Sigmoid colon (tissue), 7 donors: ENCODE measurements around the gene BBS5. TPM values are rescaled to one million over a fixed set of nuclear protein-coding genes. Genes with fewer than 3 reads are reported as not detected.
A peak's percentile ranks its signal among the peaks of the same experiment; 100 is the strongest.
"Not testable (repeated sequence)": the region's sequence is repeated elsewhere in the genome, so short reads cannot be mapped to it uniquely, and the experiment has no call there.

Experiments
- DNase-seq: peaks from one replicate; pipeline ENCODE4 v3.0.0-alpha.2; 2019
- H3K27ac ChIP-seq, 4 donors: fragments of 200-600 bp; sonication (generic); one replicate each; pipeline ENCODE4 v1.5.1; 2016 to 2019; ENCODE audit warnings: mild to moderate bottlenecking in 1 of 4
- H3K27me3 ChIP-seq, 3 donors: fragments of 200-600 bp; sonication (generic); one replicate each; pipeline ENCODE4 v1.5.1; 2019; ENCODE audit warnings: mild to moderate bottlenecking in 1 of 3
- H3K36me3 ChIP-seq, 4 donors: fragments of 200-600 bp; sonication (generic); one replicate each; pipeline ENCODE4 v1.5.1; 2016 to 2019
- H3K4me1 ChIP-seq, 4 donors: fragments of 200-600 bp; sonication (generic); one replicate each; pipeline ENCODE4 v1.5.1; 2017 to 2019
- H3K4me3 ChIP-seq, 4 donors: fragments of 200-600 bp; sonication (generic); one replicate each; pipeline ENCODE4 v1.5.1; 2017 to 2019; ENCODE audit warnings: mild to moderate bottlenecking in 2 of 4, moderate library complexity in 1 of 4
- H3K9me3 ChIP-seq, 4 donors: fragments of 200-600 bp in 3 of 4; sonication (generic) in 3 of 4; one replicate each; pipeline versions ENCODE4 v1.5.1 to v1.6.1; 2013 to 2019
- EP300 ChIP-seq, 4 donors: sonication (generic); formaldehyde crosslinking; IDR thresholded peaks; one replicate each; pipeline ENCODE4 v1.6.1; 2017; ENCODE audit warnings: antibody characterized with exemption in 4 of 4
- POLR2A ChIP-seq, 2 donors: fragments of 450-650 bp; IDR thresholded peaks; one replicate each; pipeline ENCODE4 v1.6.1; 2016; ENCODE audit warnings: antibody characterized with exemption in 2 of 2, mild to moderate bottlenecking in 2 of 2, moderate library complexity in 2 of 2
- POLR2AphosphoS5 ChIP-seq, 4 donors: sonication (generic); formaldehyde crosslinking; IDR thresholded peaks; one replicate each; pipeline ENCODE4 v1.6.1; 2017; ENCODE audit warnings: antibody characterized with exemption in 4 of 4
- WGBS, 2 donors: extraction: QIAGEN DNeasy Blood & Tissue Kit; methylation state at CpG; one replicate each; pipeline ENCODE4 v1.1.7; 2013; 5-methylcytosine and 5-hydroxymethylcytosine counted together
- intact Hi-C: fragments of 100-400 bp; cut with DNase I; formaldehyde crosslinking; loops from one replicate; pipeline ENCODE4 v1.15.1; 2023
- polyA plus RNA-seq, 3 donors: library from polyadenylated mRNA; stranded (reverse); fragments of 200-250 nt; gene quantifications; one replicate each; pipeline ENCODE4 v1.2.3, GENCODE V29; 2013
- total RNA-seq, 4 donors: library from RNA; depleted of rRNA; stranded (reverse); fragments of >200 nt; gene quantifications; one replicate each; pipeline ENCODE4 v1.1.0, GENCODE V29; 2016
- TF ChIP-seq, protein P1 (sequence below), 4 experiments: fragments of 450-650 bp in 3 of 4; fragments of 200-600 bp in 1 of 4; IDR thresholded peaks; one replicate each; pipeline ENCODE4 v1.5.1; 2016 to 2019; ENCODE audit warnings: antibody characterized with exemption in 4 of 4, mild to moderate bottlenecking in 3 of 4, moderate library complexity in 2 of 4
- donor health status: healthy with polysubstance abuse.
- donor health status: Bipolar disorder and iron deficiency.
- donor health status: healthy.

BBS5 gene
- total and polyA plus RNA-seq, 7 donors: 0.92 to 9.5 (median 8.2) TPM

DNA sequence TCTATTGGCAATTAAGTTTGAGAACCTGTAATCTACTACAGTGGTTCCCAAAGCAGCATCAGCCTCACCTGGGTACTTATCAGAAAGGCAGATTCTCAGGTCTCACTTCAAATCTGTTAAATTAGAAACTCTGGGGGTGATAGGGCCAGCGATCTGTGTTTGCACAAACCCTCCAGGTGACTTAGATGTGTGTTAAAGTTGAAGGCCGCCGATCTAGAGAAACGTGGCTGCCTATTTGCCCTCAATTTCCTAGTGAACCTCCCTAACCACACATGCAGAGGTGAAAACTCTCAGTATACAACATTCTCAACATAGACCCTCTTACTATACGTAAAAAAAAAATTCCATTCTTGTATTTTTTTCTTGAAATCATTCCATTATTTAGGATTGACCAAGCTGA, 44.4 kb downstream of the BBS5 start:
- no peak for DNase-seq
- WGBS, 2 donors: 59 to 62% methylated on average over 5 of the region's 5 CpGs
- intact Hi-C loops: loop anchor here (10.0 kb wide), 1 partner anchor 401 kb away; no protein-coding TSS in a partner anchor
- H3K4me3 ChIP-seq: no peak overlapping the region
- no peaks in the 10 kb centered on the region for H3K4me1 ChIP-seq
- H3K27ac ChIP-seq: no peak overlapping the region
- TF ChIP-seq POLR2AphosphoS5 (IDR thresholded peaks at IDR 0.05) (no peak), POLR2A (IDR thresholded peaks at IDR 0.05) (no peak), EP300 (IDR thresholded peaks at IDR 0.05) (no peak)
- TF ChIP-seq, protein P1, sequence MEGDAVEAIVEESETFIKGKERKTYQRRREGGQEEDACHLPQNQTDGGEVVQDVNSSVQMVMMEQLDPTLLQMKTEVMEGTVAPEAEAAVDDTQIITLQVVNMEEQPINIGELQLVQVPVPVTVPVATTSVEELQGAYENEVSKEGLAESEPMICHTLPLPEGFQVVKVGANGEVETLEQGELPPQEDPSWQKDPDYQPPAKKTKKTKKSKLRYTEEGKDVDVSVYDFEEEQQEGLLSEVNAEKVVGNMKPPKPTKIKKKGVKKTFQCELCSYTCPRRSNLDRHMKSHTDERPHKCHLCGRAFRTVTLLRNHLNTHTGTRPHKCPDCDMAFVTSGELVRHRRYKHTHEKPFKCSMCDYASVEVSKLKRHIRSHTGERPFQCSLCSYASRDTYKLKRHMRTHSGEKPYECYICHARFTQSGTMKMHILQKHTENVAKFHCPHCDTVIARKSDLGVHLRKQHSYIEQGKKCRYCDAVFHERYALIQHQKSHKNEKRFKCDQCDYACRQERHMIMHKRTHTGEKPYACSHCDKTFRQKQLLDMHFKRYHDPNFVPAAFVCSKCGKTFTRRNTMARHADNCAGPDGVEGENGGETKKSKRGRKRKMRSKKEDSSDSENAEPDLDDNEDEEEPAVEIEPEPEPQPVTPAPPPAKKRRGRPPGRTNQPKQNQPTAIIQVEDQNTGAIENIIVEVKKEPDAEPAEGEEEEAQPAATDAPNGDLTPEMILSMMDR (IDR thresholded peaks at IDR 0.05): no peak
- H3K36me3 ChIP-seq: peaks cover 0 to 14% (median 0%) of the 10 kb centered on the region in 4 donors
- no peaks in the 10 kb centered on the region for H3K9me3 ChIP-seq
- no peaks in the 10 kb centered on the region for H3K27me3 ChIP-seq

DNA sequence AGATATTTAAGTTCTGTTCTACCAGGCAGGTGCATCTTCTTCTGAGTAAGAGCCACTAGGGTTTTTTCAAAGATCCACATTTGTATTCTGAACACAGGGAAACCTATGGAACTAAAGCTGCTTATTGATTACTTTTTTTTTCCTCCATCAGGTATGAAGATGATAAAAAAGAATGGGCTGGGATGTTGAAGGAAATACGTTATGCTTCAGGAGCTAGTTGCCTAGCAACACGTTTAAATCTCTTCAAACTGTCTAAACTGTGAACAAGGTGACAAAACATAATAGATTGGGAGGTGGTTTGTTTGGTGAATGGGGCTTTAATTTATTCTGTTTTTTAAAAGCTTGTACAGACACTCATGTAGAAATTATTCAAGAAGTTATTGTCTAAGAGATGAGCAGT, 46.1 kb downstream of the BBS5 start:
- 67 to 85% methylated on average over 2 of the region's 2 CpGs for WGBS, 2 donors
- intact Hi-C loops: loop anchor here (10.0 kb wide), 1 partner anchor 399 kb away; no protein-coding TSS in a partner anchor
- H3K36me3 ChIP-seq: peaks cover 0 to 29% (median 6%) of the 10 kb centered on the region in 4 donors

DNA sequence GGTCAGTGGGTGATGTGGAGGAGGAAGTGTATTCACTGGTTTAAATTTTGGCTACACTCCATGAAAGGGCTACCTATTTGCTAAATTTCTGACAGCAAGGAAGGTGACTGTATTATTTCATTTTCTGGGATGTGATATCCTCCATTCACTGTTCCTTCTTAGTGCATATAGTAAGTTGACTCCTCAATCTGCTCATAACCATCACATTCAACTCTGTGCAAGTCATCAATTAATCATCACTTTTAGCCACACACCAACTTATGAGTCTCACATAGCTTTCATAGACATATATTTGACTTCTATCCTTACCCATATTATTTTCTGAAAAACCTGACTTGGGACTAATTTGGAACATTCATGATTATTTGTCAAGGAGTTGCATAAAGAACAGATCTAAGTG, 47.2 kb downstream of the BBS5 start:
- Histone ChIP-seq H3K9me3 (no peaks in the 10 kb centered on the region), H3K27ac (no peak overlapping the region), H3K36me3 (peaks cover 0 to 38% (median 7%) of the 10 kb centered on the region in 4 donors), H3K27me3 (no peaks in the 10 kb centered on the region), H3K4me1 (no peaks in the 10 kb centered on the region), H3K4me3 (no peak overlapping the region)
- DNase-seq: no peak
- TF ChIP-seq EP300 (IDR thresholded peaks at IDR 0.05) (no peak), POLR2AphosphoS5 (IDR thresholded peaks at IDR 0.05) (no peak), POLR2A (IDR thresholded peaks at IDR 0.05) (no peak)
- TF ChIP-seq, protein P1 (IDR thresholded peaks at IDR 0.05): no peak
- intact Hi-C loops: loop anchor here (10.0 kb wide), 1 partner anchor 398 kb away; no protein-coding TSS in a partner anchor

More for the DNA sequence above, 46.1 kb downstream of the BBS5 start:
- Histone ChIP-seq H3K4me3 (no peak overlapping the region), H3K4me1 (no peaks in the 10 kb centered on the region), H3K27me3 (no peaks in the 10 kb centered on the region), H3K27ac (no peak overlapping the region), H3K9me3 (no peaks in the 10 kb centered on the region)
- no peak for DNase-seq
- no peak for TF ChIP-seq EP300 (IDR thresholded peaks at IDR 0.05)
- TF ChIP-seq, protein P1 (IDR thresholded peaks at IDR 0.05): no peak
- no peak for TF ChIP-seq POLR2AphosphoS5 (IDR thresholded peaks at IDR 0.05)
- no peak for TF ChIP-seq POLR2A (IDR thresholded peaks at IDR 0.05)

DNA sequence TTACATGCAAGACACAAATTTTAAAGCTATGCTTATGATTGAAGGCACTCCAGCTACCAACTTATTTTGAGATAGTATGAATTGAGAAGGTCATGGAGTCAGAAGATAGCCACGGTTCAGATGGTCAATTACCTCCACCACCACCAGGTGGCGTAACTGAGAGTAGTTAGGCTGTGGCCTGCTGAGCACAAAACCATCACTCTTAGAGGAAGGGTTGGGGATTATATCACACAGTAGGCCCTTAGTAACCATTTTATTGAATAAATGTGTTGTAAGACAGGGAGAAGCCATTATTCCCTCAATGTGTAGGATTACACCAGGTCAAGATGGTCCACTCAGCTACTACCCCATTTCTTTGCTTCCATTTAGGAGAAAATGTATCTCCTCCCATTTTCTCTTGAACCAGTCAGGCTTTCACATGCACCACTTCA, 49.0 kb downstream of the BBS5 start:
- TF ChIP-seq, protein P1 (IDR thresholded peaks at IDR 0.05): peak in 3 of 4 experiments; percentile 65 to 84 (median 78)
- no peak for TF ChIP-seq POLR2A (IDR thresholded peaks at IDR 0.05)
- peak; percentile 76 for DNase-seq
- intact Hi-C loops: loop anchor here (10.0 kb wide), 1 partner anchor 397 kb away; no protein-coding TSS in a partner anchor
- no peaks in the 10 kb centered on the region for H3K9me3 ChIP-seq
- 5% methylated on average over 2 of the region's 2 CpGs for WGBS, 2 donors
- H3K4me3 ChIP-seq: no peak overlapping the region
- H3K27ac ChIP-seq: no peak overlapping the region
- no peaks in the 10 kb centered on the region for H3K4me1 ChIP-seq
- H3K36me3 ChIP-seq: peaks cover 0 to 44% (median 7%) of the 10 kb centered on the region in 4 donors
- H3K27me3 ChIP-seq: no peaks in the 10 kb centered on the region

DNA sequence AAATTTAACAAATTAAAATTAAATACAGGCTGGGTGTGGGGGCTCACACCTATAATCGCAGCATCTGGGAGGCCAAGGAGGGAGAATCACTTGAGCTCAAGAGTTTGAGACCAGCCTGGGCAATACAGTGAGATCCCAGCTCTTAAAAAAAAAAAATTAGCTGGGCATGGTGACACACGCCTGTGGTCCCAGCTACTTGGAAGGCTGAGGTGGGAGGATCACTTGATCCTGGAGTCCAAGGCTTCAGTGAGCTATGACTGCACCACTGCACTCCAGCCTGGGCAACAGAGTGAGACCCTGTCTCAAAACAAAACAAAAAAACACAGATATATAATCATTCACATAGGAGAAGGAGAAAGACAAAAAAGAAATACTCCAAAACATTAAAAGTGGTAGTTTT, 60.2 kb downstream of the BBS5 start:
- H3K9me3 ChIP-seq, H3K4me1 ChIP-seq, H3K4me3 ChIP-seq, H3K27ac ChIP-seq, DNase-seq, intact Hi-C loops, H3K27me3 ChIP-seq: not testable (repeated sequence)
- peaks cover 0 to 41% (median 6%) of the 10 kb centered on the region in 4 donors for H3K36me3 ChIP-seq
- 95 to 97% methylated on average over 2 of the region's 2 CpGs for WGBS, 2 donors
